Neural cell (in vitro differentiated cells): ENCODE measurements around the gene RGS16. TPM values are rescaled to one million over a fixed set of nuclear protein-coding genes. Genes with fewer than 3 reads are reported as not detected.

ENCODE experiments used
- H2AFZ ChIP-seq: fragments of 200-600, 300-800 bp; sonication (generic), shearing (Covaris generic); 2 replicates; pipeline ENCODE4 v1.6.0; 2014; ENCODE audit warnings: low read depth, mild to moderate bottlenecking, antibody characterized with exemption, low read length, moderate library complexity
- H3F3A ChIP-seq: fragments of 200-600 bp; shearing (Covaris generic); 2 replicates; pipeline ENCODE4 v1.6.1; 2016; ENCODE audit warnings: mild to moderate bottlenecking, moderate library complexity, mixed read lengths, antibody characterized with exemption, low read length; ENCODE audit not compliant: insufficient read depth, poor library complexity, severe bottlenecking
- H3K27ac ChIP-seq: fragments of 200-600, 300-800 bp; sonication (generic), shearing (Covaris generic); 2 replicates; pipeline ENCODE4 v1.5.1; 2014; ENCODE audit warnings: mild to moderate bottlenecking, low read length, moderate library complexity
- H3K27me3 ChIP-seq: fragments of 300-800, 200-600 bp; sonication (generic), shearing (Covaris generic); 2 replicates; pipeline ENCODE4 v1.6.0; 2014; ENCODE audit warnings: mild to moderate bottlenecking, low read depth, low read length, moderate library complexity; ENCODE audit not compliant: insufficient read depth
- H3K36me3 ChIP-seq: fragments of 300-800, 200-600 bp; sonication (generic), shearing (Covaris generic); 2 replicates; pipeline ENCODE4 v1.5.1; 2014; ENCODE audit warnings: mild to moderate bottlenecking, antibody characterized with exemption, low read length, moderate library complexity; ENCODE audit not compliant: insufficient read depth
- H3K4me2 ChIP-seq: fragments of 300-800, 200-600 bp; sonication (generic), shearing (Covaris generic); 2 replicates; pipeline ENCODE4 v1.6.0; 2014; ENCODE audit warnings: mild to moderate bottlenecking, low read length
- H3K4me3 ChIP-seq: fragments of 300-800, 200-600 bp; sonication (generic), shearing (Covaris generic); 2 replicates; pipeline ENCODE4 v1.5.1; 2014; ENCODE audit warnings: mild to moderate bottlenecking, low read length, moderate library complexity
- H3K79me2 ChIP-seq: fragments of 200-600 bp; shearing (Covaris generic); replicated peaks from 2 replicates; pipeline ENCODE4 v1.6.0; 2014; ENCODE audit warnings: mild to moderate bottlenecking, low read length, moderate library complexity; ENCODE audit not compliant: insufficient read depth
- H3K9ac ChIP-seq: fragments of 300-800, 200-600 bp; sonication (generic), shearing (Covaris generic); 2 replicates; pipeline ENCODE4 v1.6.1; 2016; ENCODE audit warnings: mild to moderate bottlenecking, low read length, mixed read lengths
- H3K9me2 ChIP-seq: fragments of 200-600 bp; shearing (Covaris generic); 2 replicates; pipeline ENCODE4 v1.6.1; 2016; ENCODE audit warnings: mild to moderate bottlenecking, low read length, mixed read lengths; ENCODE audit not compliant: insufficient read depth
- H3K9me3 ChIP-seq: fragments of 200-600, 300-800 bp; sonication (generic), shearing (Covaris generic); 2 replicates; pipeline ENCODE4 v1.6.1; 2016; ENCODE audit warnings: mild to moderate bottlenecking, mixed run types, low read length, moderate library complexity, mixed read lengths
- H4K20me1 ChIP-seq: fragments of 200-600 bp; shearing (Covaris generic); 2 replicates; pipeline ENCODE4 v1.6.1; 2016; ENCODE audit warnings: mild to moderate bottlenecking, mixed run types; ENCODE audit not compliant: insufficient read depth
- EP300 ChIP-seq: fragments of 450-650 bp; conservative IDR thresholded peaks from 2 replicates; pipeline ENCODE4 v1.6.1; 2014; ENCODE audit warnings: antibody characterized with exemption, mild to moderate bottlenecking, moderate library complexity; ENCODE audit not compliant: poor library complexity, severe bottlenecking
- EZH2 ChIP-seq: fragments of 200-600, 300-800 bp; shearing (Covaris generic), sonication (generic); IDR thresholded peaks from 2 replicates; pipeline ENCODE4 v1.6.1; 2014; ENCODE audit warnings: antibody characterized with exemption, low read length, borderline replicate concordance, mild to moderate bottlenecking; ENCODE audit not compliant: insufficient read depth, poor library complexity, severe bottlenecking
- MXI1 ChIP-seq: fragments of 450-650 bp; conservative IDR thresholded peaks from 2 replicates; pipeline ENCODE4 v1.6.1; 2014; ENCODE audit warnings: antibody characterized with exemption, mild to moderate bottlenecking; ENCODE audit not compliant: poor library complexity, severe bottlenecking
- POLR2AphosphoS5 ChIP-seq: IDR thresholded peaks from 2 replicates; pipeline ENCODE4 v1.6.1; 2012
- RAD21 ChIP-seq: fragments of 450-650 bp; conservative IDR thresholded peaks from 2 replicates; pipeline ENCODE4 v1.6.1; 2014; ENCODE audit warnings: antibody characterized with exemption, mild to moderate bottlenecking, moderate library complexity
- SMC3 ChIP-seq: fragments of 450-650 bp; conservative IDR thresholded peaks from 2 replicates; pipeline ENCODE4 v1.6.1; 2014; ENCODE audit warnings: antibody characterized with exemption, mild to moderate bottlenecking, moderate library complexity; ENCODE audit not compliant: poor library complexity
- TAF1 ChIP-seq: IDR thresholded peaks from 2 replicates; pipeline ENCODE4 v1.6.1; 2012; ENCODE audit warnings: low read depth
- polyA plus RNA-seq: library from polyadenylated mRNA; depleted of rRNA; stranded (reverse); fragments of >200 nt; gene quantifications from 2 replicates; pipeline ENCODE4 v1.2.3, GENCODE V29; 2014
- TF ChIP-seq, protein P1 (sequence below): fragments of 450-650 bp; IDR thresholded peaks from 2 replicates; pipeline ENCODE4 v1.5.1; 2014; ENCODE audit warnings: antibody characterized with exemption, mild to moderate bottlenecking, moderate library complexity; ENCODE audit not compliant: poor library complexity, severe bottlenecking
- TF ChIP-seq, protein P2 (sequence below): IDR thresholded peaks from 2 replicates; pipeline ENCODE4 v1.6.1; 2012; ENCODE audit warnings: borderline replicate concordance

RGS16 gene
- polyA plus RNA-seq, 1 donor from 2014 or later: 1.1 TPM

DNA sequence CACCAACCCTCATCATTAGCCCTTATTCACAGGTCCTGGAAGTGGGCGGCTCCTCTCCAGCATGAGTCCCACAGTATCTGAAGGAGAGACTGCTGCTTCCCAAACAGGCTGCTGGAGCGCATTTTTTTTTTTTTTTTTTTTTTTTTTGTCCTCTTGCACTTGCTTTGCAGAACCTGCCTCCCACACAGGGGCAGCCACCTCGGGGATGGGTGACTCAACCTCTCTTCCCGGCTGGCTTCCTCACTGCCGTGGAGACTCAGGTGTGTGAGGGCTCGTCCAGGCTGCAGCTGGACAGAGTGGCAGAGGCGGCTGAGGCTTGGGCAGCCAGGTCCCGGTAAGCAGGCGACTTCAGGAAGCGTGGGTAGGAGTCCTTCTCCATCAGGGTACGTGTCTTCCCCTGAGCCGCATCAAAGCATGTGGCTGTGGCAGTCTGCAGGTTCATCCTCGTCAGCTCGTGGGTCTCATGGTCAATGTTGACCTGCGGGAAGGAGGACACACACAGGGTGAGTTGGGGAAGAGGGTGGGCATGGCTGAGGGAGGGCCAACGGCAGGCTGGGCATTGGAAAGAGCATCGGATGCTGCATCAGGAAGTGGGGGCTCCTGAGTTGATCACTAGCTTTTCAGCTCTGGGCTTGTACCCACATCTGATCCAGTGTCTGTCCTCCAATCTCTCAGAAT is 4.0 kb downstream of the RGS16 start:
- H3K79me2 ChIP-seq: no peaks in the 10 kb centered on the region
- H3K27me3 ChIP-seq: peaks cover 17% of the 10 kb centered on the region
- no peak overlapping the region for H3K27ac ChIP-seq
- no peaks in the 10 kb centered on the region for H4K20me1 ChIP-seq
- no peaks in the 10 kb centered on the region for H3K9me3 ChIP-seq
- no peaks in the 10 kb centered on the region for H3K9me2 ChIP-seq
- no peak overlapping the region for H3K4me3 ChIP-seq
- no peaks in the 10 kb centered on the region for H3K36me3 ChIP-seq
- TF ChIP-seq SMC3 (no peak), EZH2 (no peak), POLR2AphosphoS5 (no peak), EP300 (no peak), MXI1 (no peak), TAF1 (no peak)
- TF ChIP-seq, protein P1, sequence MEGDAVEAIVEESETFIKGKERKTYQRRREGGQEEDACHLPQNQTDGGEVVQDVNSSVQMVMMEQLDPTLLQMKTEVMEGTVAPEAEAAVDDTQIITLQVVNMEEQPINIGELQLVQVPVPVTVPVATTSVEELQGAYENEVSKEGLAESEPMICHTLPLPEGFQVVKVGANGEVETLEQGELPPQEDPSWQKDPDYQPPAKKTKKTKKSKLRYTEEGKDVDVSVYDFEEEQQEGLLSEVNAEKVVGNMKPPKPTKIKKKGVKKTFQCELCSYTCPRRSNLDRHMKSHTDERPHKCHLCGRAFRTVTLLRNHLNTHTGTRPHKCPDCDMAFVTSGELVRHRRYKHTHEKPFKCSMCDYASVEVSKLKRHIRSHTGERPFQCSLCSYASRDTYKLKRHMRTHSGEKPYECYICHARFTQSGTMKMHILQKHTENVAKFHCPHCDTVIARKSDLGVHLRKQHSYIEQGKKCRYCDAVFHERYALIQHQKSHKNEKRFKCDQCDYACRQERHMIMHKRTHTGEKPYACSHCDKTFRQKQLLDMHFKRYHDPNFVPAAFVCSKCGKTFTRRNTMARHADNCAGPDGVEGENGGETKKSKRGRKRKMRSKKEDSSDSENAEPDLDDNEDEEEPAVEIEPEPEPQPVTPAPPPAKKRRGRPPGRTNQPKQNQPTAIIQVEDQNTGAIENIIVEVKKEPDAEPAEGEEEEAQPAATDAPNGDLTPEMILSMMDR: no peak
- no peaks in the 10 kb centered on the region for H3F3A ChIP-seq
- no peak overlapping the region for H3K9ac ChIP-seq
- H2AFZ ChIP-seq: no peak overlapping the region
- H3K4me2 ChIP-seq: no peak overlapping the region

DNA sequence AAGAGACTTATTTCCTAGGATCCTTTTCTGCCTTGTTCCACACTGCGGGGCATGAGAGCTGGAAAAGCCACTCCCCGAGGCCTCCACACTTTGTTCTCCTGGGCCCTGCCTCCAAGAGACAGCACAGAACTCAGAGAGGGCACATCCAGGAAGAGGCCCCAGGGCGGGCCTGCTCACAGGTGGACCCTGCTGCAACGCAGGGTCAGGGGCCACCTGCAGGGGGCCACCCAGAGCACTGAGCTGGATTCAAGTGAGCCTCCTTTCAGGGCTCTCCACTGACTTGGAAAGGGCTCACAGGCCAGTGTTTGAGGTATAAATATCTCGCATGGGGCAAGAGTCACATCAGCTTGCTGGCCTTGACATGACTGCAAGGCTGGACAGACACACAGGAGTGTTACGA is 4.8 kb downstream of the RGS16 start:
- Histone ChIP-seq H3K9me2 (no peaks in the 10 kb centered on the region), H3K27ac (no peak overlapping the region), H3K27me3 (peaks cover 8% of the 10 kb centered on the region), H3K36me3 (no peaks in the 10 kb centered on the region), H3F3A (no peaks in the 10 kb centered on the region), H4K20me1 (no peaks in the 10 kb centered on the region), H3K79me2 (no peaks in the 10 kb centered on the region), H3K9me3 (no peaks in the 10 kb centered on the region), H2AFZ (no peak overlapping the region), H3K9ac (no peak overlapping the region), H3K4me3 (no peak overlapping the region), H3K4me2 (no peak overlapping the region)
- TF ChIP-seq POLR2AphosphoS5 (no peak), MXI1 (no peak), RAD21 (no peak), EP300 (no peak), SMC3 (no peak), EZH2 (no peak), TAF1 (no peak)
- TF ChIP-seq, protein P1: no peak
- TF ChIP-seq, protein P2, sequence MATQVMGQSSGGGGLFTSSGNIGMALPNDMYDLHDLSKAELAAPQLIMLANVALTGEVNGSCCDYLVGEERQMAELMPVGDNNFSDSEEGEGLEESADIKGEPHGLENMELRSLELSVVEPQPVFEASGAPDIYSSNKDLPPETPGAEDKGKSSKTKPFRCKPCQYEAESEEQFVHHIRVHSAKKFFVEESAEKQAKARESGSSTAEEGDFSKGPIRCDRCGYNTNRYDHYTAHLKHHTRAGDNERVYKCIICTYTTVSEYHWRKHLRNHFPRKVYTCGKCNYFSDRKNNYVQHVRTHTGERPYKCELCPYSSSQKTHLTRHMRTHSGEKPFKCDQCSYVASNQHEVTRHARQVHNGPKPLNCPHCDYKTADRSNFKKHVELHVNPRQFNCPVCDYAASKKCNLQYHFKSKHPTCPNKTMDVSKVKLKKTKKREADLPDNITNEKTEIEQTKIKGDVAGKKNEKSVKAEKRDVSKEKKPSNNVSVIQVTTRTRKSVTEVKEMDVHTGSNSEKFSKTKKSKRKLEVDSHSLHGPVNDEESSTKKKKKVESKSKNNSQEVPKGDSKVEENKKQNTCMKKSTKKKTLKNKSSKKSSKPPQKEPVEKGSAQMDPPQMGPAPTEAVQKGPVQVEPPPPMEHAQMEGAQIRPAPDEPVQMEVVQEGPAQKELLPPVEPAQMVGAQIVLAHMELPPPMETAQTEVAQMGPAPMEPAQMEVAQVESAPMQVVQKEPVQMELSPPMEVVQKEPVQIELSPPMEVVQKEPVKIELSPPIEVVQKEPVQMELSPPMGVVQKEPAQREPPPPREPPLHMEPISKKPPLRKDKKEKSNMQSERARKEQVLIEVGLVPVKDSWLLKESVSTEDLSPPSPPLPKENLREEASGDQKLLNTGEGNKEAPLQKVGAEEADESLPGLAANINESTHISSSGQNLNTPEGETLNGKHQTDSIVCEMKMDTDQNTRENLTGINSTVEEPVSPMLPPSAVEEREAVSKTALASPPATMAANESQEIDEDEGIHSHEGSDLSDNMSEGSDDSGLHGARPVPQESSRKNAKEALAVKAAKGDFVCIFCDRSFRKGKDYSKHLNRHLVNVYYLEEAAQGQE: no peak
